ENCODE data around the gene SPTBN1.

SPTBN1 gene

DNA sequence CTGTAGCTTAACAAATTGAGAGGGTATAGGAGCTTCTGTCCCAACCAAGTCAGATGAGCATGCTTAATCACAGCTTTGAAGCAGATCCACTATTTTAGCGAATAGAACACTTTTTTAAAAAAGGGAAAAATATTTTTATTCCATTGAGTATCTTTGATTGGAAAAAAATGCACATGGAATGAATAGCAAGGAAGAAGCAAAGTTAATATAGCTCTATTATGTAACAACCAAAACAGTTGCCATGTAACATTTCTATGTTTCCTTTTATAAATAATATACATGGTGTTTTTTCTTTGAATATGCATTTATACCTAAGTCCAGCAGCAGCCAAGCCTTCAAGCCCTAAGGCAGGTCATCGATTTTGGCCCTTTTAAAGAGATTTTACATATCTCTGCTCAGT lies 21.4 kb upstream of the SPTBN1 start:
- no peak for DNase-seq

DNA sequence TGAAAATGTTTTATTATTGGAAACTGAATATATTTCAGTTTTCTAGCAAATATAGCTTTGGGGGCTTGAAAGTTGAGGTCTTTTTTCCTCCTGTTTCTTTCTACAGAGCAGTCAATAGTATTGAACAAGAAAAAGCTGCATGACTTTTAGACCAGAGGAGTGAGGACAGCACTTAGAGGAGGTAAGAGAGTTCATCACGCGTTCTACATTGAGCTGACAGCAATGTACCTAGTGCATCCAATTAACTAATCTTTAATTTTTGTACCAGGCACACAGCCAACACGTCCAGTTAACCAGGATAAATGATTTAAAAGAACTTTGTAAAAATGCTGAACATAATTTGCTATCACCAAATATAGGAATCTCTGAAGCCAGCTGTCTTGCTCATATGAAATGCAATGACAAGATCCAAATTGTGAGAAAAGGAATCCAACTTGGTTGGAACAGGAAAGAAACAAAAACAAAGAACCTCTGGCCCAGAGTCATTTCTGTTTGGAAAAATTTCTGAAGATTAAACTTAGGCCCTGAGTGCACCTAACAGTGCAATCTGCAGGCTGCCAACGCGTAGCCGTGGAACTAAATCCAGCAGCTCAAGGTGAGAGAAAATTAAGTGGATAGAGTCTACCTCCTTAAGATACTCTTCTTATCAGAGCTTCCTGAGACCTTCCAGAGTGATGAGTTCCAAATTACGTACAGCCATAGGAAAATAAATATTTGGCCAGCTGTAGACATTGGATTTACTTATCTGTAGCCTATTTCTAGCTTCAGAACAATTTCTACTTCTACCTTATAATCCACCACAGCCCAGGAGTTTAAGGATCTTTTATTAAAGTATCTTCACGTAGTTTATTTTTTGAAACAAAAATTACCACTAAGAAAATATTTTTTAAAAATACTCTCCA lies 20.6 kb upstream of the SPTBN1 start:
- DNase-seq = no peak

DNA sequence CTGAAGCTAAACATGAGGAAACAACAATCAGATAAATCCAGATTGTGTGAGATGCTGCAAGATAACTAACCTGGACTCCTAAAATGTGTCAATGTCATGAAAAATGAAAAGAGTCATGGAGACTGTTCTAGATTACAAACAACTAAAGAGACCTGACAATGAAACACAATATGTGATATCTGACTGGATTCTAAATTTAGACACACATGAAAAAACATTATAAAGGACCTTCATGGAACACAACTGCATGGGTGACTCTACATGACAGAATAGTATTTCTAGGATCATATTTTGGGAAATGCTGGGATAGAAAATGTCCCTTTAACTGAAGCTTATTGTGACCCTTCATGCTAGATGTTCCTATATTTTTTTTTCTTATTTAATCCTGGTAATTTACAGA lies 18.5 kb upstream of the SPTBN1 start:
- no peak for DNase-seq

DNA sequence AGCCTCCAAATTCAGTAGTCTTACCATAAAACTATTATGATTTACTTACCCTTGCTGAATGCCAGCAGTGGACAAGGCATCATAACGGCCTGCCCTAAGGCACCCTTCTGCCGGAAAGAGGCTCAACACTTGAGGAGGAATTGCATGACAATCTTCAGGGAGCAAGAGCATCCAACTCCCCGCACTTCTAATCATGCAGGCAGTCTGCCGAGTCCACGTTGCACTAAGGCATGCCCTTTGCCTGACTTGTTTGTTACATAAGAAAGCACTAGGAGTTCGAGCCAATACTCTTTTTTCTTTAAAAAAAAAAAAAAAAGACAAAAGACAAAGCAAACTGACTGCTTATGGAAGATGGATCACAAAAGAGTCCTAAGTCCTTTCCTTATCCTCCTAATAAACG lies 17.9 kb upstream of the SPTBN1 start:
- DNase-seq = no peak

DNA sequence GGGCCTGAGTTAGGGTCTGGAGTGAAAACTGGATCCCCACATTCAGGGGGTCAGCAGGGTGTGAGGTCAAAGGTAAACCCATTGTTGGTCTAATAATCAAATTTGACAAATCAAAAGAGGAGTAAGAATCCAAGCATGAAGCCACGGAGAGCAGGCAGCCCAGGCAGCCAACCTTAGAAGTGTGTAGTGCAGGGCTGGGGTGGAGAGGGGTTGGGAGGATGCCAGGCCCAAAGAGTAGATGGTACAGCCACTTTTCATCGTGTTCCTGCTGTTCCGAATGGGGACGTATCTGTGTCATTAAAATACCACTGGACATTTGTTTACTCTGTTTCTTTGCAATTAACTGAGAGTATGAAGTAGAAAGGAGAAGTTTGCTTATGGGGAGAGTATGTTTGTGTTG lies 16.5 kb upstream of the SPTBN1 start:
- no peak for DNase-seq

DNA sequence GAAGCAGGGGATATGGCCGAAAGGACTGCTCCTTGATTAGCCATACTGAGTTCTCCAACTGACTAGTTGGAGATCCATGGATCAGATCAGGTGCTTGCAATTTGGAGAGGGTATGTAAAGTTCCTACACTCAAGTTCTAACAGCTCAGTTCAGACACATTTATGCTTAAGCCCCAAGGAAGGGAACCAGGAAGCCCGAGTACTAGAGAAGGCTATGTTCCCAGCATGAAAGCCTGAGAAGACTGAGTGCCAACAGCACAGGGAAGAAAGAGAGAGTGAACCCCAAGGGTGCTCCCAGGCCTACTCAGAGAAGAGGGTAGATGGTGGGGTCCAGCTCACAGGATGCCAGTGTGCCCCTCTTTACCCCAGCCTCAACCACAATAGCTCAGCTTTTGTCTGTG lies 16.1 kb upstream of the SPTBN1 start:
- no peak for DNase-seq

GRCh38 chr2:54444503-54444902 lies 11.6 kb upstream of the SPTBN1 start:
- no peak for DNase-seq

DNA sequence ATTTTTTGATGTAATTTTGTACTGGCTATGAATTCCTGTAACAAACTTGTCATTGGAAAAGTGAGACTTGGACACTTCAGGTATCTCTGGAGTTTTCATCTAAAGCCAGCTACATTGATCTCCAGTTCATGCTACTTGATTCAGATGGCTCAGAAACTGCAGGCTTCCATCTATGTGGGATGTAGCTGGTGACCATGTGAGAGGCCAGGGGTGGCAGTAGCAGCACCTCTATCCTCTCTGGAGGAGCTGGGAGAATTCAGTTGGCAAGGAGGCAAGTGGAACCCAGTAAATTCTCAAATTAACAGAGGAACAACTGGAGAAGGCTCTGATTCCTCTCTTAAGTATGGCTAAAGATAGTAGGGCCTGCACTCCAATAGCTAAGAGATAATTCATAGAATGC lies 10.0 kb upstream of the SPTBN1 start:
- DNase-seq = no peak

DNA sequence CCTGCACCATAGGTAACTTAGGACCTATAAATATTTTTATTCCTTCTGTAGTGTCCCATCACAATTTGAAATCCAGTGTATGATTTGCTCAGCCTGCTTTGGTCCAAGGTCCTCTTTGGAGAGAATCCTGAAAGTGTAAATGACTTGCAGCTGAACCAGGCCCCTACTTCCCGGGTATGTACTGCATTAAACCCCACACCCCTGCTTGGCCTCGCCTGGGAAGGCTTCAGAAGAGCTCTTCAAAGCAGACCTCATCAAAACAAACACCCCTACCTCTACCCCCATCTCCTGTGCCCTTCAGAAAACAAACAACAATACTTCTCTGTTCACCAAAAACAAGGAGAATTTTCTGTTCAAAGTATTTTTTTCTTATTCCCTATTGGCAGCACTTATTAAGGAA lies 9.5 kb upstream of the SPTBN1 start:
- DNase-seq = no peak

GRCh38 chr2:54454548-54455130 lies 1.5 kb upstream of the SPTBN1 start:
- no peak for DNase-seq

GRCh38 chr2:54455131-54455562 lies 980 bp upstream of the SPTBN1 start:
- DNase-seq = no peak

DNA sequence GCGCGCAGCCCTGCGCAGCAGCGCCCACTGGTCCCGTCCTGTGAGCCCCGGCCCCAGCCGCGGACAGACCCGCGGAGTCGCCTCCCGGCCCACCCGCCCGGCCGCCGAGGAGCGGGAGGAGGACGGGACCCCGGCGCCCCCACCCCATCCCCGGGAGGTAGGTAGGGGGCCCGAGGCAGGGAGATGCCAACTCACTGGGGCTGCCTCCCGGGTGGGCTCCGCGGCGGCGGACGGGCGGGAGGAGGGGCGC lies 160 bp downstream of the SPTBN1 start:
- no peak for DNase-seq

GRCh38 chr2:54456612-54457322 lies 640 bp downstream of the SPTBN1 start:
- DNase-seq = no peak

- DNase-seq = no peak
These were observed 1.3 kb downstream of the SPTBN1 start for GRCh38 chr2:54457323-54458023.

- no peak for DNase-seq
These were observed 2.9 kb downstream of the SPTBN1 start for GRCh38 chr2:54459037-54459441.

GRCh38 chr2:54461261-54461660 lies 5.1 kb downstream of the SPTBN1 start:
- no peak for DNase-seq

DNA sequence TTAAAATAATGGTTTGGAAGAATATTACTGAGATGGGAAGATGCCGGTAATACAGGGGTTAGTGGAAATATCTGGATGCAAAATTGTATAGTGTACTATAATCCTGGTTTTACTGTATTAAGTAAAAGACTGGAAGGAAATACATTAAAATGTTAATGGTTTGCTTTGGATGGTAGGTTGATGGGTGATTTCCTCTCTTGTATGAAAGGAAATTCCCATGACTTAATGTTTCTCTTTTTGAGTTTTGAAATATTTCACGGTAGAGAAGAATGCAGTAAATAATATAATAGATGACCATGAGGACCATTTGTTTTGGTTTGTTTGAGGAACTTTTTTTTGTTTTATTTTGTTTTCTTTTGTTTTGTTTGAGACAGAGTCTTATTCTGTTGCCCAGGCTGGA lies 8.2 kb downstream of the SPTBN1 start:
- DNase-seq = no peak

GRCh38 chr2:54465143-54465542 lies 9.0 kb downstream of the SPTBN1 start:
- no peak for DNase-seq

- no peak for DNase-seq
These were observed 10.7 kb downstream of the SPTBN1 start for GRCh38 chr2:54466870-54467269.

- no peak for DNase-seq
These were observed 12.5 kb downstream of the SPTBN1 start for GRCh38 chr2:54468673-54469072.

DNA sequence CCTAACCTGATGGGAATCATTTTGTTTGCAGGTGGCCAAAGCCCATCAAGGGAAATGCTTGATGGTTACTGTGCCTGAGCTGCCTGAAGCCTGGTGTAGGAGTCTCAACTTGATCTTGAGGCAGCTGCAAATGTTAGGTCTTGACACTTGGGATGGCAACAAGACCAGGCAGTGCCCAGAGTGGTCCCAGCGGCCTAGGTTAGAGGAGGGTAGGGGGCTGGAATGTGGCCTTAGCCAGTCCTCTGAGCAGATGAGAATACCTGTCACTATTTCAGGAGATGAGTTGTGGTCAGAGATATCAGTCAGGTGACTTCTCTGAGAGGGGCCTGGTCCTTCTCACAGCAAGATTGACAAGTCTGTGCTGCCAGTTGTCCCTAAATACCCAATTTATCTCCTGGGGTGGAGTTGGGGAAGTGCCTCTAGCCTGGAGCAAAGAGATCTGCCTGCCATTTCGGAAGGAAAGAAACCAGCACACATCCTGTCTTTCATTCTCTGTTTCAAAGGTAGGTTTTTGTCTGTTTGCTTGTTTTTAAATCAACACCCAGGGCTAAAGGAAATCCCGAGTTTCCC lies 13.4 kb downstream of the SPTBN1 start:
- no peak for DNase-seq

DNA sequence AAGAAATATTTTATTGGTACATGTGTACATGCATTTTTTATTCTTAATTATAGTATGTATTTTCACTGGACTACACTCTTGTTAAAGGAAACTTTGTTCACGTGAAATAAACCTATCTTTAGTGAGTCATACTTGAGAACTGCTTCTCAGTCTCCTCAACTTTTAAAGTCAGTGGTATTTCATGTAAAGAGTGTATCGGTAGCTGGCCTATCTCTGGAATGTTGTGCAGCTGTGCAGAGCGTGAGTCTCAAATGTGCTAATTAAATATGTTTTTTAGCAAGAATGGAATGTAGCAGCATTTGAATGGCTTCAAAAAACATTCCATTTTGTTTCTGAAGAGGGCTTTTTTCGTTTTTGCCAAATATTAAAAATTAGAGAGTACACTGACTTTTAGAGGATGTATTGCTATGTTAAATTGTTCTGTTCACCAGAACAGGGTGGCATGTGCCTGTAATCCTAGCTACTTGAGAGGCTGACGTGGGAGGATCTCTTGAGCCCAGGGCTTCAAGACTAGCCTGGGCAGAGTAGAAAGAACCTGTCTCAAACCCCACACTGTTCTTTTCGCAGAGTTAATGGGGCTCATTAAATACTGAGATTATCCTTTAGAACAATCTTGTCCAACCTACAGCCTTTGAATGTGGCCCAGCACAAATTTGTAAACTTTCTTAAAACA lies 14.3 kb downstream of the SPTBN1 start:
- no peak for DNase-seq

GRCh38 chr2:54471221-54471711 lies 15.1 kb downstream of the SPTBN1 start:
- DNase-seq = no peak
